ENCODE data around the gene PDE6B. TPM values are rescaled to one million over a fixed set of nuclear protein-coding genes. Genes with fewer than 3 reads are reported as not detected.

PDE6B gene
- total RNA-seq, 1 experiment from 2014 or later: 12.7 TPM

DNA sequence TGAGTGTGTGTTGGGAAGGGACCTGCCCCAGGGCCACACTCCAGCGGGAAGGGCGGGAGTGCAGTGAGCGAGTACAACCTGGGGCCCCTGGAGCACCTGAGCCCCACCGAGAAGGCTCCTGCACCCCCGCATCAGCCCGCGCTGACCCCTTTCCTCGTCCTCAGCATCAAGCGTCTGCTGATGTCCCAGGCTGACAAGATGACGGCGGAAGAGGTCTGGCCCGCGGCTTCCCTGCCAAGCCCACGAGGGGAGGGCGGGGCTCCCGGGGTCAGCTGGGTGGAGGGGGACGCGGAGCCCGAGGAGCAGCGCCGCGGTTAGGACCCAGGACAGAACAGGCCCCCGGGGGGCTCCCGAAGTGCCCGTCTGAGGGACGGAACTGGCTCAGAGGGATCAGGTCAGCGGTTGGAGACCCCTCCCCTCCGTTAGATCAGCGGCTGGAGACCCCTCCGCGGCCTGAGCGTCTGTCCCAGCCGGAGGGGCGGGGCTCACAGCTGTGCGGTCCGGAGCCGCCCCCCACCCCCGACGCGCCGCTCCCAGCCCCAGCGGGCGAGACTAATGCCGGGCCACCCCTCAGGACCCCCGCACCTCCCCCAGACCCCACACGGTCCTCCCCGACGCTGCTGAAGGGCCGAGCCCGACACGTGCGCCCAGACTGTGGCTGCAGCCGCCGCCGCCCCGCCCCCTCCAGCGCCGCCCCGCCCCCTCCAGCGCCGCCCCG, 55.7 kb downstream of the PDE6B start:
- H3K4me3 ChIP-seq (ENCODE audit: insufficient read depth, low read depth, low read length): peak overlapping the region; percentile 67
- no peaks in the 10 kb centered on the region for H3K36me3 ChIP-seq (replicated peaks; ENCODE audit: control insufficient read depth, insufficient read depth, low read length)
- no peaks in the 10 kb centered on the region; the same call in 1 of the 2 replicates for H3K27me3 ChIP-seq (ENCODE audit: control insufficient read depth, insufficient read depth, low read length)
- peak; percentile 94 for DNase-seq

DNA sequence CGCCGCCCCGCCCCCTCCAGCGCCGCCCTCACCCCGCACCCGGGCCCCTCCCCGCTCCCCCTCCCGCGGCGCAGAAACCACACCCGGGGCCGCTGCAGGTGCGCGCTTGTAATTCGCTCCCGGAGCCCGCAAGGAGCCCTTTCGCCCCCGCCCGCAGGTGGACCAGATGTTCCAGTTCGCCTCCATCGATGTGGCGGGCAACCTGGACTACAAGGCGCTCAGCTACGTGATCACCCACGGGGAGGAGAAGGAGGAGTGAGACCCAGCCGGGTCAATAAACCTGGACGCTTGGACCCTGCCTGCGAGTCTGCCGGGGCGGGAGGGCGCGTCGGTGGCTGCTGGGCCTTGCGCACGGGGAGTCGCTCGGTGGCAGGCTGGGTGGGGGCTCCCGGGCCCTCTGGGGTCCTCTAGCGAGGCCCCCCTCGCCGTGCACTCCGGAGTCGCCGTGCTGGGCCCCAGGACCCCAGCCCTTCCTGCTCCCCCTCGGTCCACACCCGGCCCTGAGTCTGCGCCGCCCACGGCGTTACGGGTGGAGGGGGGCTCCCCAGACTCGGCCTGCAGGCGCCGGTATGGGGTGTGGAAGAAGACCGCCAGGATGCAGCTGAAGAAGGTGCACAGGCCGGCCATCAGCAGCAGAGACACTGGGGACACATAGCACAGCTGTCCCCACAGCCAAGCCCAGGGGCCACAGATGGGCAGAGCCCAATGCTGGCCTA, 56.5 kb downstream of the PDE6B start:
- DNase-seq: peak; percentile 99
- peak overlapping the region; percentile 20; the same call in 1 of the 2 replicates for H3K4me3 ChIP-seq (ENCODE audit: insufficient read depth, low read depth, low read length)
- H3K27me3 ChIP-seq (ENCODE audit: control insufficient read depth, insufficient read depth, low read length): no peaks in the 10 kb centered on the region; the same call in 1 of the 2 replicates
- no peaks in the 10 kb centered on the region for H3K36me3 ChIP-seq (replicated peaks; ENCODE audit: control insufficient read depth, insufficient read depth, low read length)

DNA sequence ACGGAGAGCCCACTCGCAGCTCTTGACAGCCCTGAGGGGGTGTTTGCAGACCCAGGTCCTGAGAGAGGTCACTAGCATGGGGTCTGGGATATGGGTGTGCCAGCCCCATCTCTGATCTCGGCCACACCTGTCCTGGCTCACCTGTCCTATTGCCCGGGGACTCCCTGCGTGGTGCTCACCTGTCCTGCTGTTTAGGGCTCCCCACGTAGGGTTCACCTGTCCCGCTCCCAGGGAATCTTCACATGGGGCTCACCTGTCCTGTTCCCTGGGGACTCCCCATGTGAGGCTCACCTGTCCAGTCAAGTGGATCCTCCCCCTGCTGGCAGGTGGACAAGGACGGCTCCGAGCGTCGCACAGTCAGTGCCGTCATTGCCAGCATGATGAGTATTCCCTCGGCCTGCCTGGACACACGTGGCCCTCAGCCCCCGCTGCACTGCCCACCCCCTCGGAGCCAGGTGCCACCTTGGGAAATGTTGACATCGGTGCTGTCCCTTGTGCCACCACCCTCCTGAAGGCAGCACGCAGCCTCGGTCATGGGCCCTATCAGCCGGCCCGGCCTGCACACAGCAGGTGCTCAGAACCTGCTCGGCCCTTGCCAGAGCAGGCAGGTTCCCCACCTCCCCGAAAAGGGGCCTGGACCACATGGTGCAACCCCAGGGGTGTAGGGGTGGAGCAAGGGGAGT, 57.3 kb downstream of the PDE6B start:
- Histone ChIP-seq H3K4me3 (ENCODE audit: insufficient read depth, low read depth, low read length) (no peak overlapping the region), H3K27me3 (ENCODE audit: control insufficient read depth, insufficient read depth, low read length) (no peaks in the 10 kb centered on the region; the same call in 1 of the 2 replicates), H3K36me3 (replicated peaks; ENCODE audit: control insufficient read depth, insufficient read depth, low read length) (no peaks in the 10 kb centered on the region)
- DNase-seq: no peak

DNA sequence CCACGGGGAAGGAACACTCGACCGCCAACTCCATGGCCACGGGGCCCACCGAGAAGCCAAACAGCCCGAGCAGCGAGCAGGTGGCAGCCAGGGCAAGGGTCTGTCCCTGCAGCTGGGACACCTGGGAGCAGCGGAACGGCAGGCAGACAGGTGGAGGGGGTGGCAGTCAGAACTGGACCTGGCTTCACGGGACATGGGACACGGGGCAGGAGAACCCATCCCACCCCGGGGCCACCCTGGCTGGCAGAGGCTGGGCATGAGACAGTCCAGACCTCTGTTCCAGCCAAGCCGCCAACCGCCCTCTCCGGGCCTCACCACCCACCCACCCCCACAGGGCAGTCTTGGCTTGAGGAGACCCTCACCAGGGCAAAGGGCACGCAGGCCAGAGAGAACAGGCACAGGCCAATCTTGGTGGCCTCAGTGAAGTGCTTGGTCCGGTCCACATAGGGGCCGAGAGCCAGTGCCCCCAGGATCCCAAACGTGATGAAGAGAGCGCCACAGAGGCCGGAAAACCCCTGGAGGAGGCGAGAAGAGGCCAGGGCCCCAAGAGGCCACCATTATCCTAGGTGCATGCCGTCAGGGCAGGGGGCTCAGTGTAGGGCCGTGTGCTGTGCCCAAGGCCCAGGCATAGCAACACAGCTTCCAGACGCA, 58.0 kb downstream of the PDE6B start:
- Histone ChIP-seq H3K27me3 (ENCODE audit: control insufficient read depth, insufficient read depth, low read length) (no peaks in the 10 kb centered on the region; the same call in 1 of the 2 replicates), H3K36me3 (replicated peaks; ENCODE audit: control insufficient read depth, insufficient read depth, low read length) (no peaks in the 10 kb centered on the region), H3K4me3 (ENCODE audit: insufficient read depth, low read depth, low read length) (no peak overlapping the region)
- no peak for DNase-seq

DNA sequence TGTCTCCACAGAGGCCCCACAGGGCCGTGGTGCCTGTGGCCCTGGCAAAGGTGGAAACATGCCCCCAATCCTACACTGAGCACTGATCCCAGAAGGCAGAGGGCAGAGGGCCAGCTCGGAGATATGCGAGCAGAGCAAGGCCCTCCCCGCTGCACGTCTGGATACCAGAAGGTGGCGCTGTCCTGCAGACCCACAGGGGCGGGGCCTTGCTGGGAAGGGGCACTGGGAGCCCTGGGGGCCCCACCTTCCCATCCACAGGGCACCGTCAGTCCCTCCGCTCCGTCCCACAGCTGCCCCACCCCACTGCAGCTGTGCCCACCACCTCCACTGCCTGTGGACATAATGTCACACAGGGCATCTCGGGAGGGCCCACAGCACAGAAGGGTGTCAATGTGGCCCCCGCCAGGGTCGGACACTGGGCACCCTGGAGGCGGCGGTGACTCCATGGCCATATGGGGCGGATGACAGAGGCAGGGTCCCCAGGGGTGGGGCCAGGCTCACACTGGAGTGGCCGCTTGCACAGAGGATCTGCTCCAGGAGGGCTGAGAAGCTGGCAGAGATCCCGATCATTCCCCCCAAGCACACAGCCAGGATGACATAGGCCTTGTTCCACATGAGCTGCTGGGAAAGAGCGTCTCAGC, 58.7 kb downstream of the PDE6B start:
- H3K4me3 ChIP-seq (ENCODE audit: insufficient read depth, low read depth, low read length): no peak overlapping the region
- H3K27me3 ChIP-seq (ENCODE audit: control insufficient read depth, insufficient read depth, low read length): no peaks in the 10 kb centered on the region
- peak; percentile 97 for DNase-seq
- H3K36me3 ChIP-seq (replicated peaks; ENCODE audit: control insufficient read depth, insufficient read depth, low read length): no peaks in the 10 kb centered on the region

DNA sequence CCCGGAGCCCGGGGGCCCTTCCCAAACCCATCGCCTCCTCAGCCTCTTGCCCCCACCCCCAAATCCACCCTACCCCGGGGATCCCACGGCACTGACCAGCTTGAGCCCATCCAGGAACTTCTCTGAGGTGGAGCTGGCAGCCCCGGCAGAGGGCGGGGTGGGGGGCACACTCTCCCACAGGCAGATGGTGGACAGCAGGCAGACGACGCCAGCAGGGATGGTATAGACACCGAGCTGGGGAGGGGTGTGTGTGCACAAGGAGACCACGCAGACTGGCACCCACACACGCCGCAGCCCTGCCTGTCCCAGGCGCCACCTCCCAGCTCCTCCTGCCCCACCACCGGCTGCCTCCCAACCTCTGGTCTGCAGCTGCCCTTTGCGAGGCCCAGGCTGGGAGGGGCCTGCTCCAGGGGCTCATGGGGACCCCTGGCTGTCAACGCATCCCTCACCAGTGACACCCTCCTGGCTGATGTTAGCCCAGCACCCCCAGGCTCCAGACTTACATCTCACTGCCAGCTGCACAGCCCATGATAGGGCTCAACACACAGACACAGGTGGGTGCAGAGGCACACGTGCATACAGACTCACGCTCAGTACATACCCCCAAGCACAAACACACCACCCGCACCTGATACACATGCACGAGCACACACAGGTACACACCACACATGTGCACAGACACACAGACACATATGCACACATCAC, 59.4 kb downstream of the PDE6B start:
- H3K4me3 ChIP-seq (ENCODE audit: insufficient read depth, low read depth, low read length): no peak overlapping the region
- DNase-seq: no peak
- no peaks in the 10 kb centered on the region for H3K27me3 ChIP-seq (ENCODE audit: control insufficient read depth, insufficient read depth, low read length)
- no peaks in the 10 kb centered on the region for H3K36me3 ChIP-seq (replicated peaks; ENCODE audit: control insufficient read depth, insufficient read depth, low read length)

DNA sequence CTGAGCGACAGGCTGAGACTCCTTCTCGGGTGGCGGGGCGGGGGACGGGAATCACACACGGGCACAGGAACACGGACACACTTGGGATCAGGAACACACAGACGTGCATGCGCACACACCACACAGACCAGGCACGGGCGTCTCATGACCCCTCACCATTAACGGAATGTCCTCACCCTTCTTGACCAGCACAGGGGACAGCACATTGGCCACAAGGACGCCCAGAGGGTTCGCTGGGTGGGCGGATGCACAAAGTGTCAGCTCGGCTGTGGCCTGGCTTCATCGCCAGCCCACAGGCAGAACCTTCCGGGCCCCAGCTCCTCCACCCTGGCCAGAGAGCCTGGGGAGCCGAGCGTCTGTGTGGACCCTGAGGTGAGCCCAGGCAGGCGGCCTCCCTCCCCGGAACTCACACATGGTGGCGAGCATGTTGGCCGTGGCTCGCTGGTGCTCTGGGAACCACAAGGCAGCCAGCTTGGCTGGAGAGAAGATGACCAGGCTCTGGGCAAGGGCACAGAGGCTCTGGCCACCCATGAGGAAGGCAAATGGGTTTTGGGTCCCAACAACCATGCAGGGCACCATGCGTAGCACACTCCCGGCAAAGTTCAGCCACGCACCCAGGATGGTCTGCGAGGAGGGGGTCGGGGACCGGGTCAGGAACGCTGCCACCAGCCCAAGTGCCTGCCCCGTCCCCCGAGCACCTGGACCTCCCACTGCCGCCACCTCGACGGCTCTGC, 60.5 kb downstream of the PDE6B start:
- H3K27me3 ChIP-seq (ENCODE audit: control insufficient read depth, insufficient read depth, low read length): no peaks in the 10 kb centered on the region
- no peaks in the 10 kb centered on the region for H3K36me3 ChIP-seq (replicated peaks; ENCODE audit: control insufficient read depth, insufficient read depth, low read length)
- DNase-seq: no peak
- H3K4me3 ChIP-seq (ENCODE audit: insufficient read depth, low read depth, low read length): no peak overlapping the region

DNA sequence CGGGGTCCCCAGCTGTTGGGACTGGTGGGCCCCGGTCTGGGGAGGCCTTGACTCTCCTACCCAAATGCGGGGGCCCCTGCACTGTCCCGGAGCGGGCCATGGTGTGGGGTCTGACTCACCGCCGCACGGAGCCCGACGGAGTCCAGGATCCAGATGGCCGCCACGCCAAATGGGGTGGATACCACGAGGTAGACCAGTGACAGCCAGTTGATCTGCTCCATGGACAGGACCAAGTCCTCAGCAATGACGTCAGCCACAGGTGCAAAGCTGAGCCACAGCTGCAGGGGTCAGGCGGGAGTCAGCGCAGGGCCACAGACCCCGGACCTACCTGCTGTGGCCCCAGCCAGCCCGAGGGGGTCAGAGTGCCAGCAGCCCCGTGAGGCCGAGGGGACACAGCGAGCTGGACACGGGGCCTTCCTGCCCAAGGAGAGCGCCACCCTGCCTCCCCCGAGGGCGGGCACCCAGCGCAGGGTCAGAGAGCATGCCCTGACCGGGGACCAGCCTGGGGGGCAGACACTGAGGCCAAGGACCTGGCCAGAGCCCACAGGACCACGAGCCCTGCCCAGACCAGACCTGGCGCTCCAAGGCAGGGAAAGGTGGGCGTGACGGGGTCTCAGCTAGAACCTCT, 61.2 kb downstream of the PDE6B start:
- no peaks in the 10 kb centered on the region for H3K27me3 ChIP-seq (ENCODE audit: control insufficient read depth, insufficient read depth, low read length)
- no peak overlapping the region for H3K4me3 ChIP-seq (ENCODE audit: insufficient read depth, low read depth, low read length)
- H3K36me3 ChIP-seq (replicated peaks; ENCODE audit: control insufficient read depth, insufficient read depth, low read length): no peaks in the 10 kb centered on the region
- DNase-seq: no peak

DNA sequence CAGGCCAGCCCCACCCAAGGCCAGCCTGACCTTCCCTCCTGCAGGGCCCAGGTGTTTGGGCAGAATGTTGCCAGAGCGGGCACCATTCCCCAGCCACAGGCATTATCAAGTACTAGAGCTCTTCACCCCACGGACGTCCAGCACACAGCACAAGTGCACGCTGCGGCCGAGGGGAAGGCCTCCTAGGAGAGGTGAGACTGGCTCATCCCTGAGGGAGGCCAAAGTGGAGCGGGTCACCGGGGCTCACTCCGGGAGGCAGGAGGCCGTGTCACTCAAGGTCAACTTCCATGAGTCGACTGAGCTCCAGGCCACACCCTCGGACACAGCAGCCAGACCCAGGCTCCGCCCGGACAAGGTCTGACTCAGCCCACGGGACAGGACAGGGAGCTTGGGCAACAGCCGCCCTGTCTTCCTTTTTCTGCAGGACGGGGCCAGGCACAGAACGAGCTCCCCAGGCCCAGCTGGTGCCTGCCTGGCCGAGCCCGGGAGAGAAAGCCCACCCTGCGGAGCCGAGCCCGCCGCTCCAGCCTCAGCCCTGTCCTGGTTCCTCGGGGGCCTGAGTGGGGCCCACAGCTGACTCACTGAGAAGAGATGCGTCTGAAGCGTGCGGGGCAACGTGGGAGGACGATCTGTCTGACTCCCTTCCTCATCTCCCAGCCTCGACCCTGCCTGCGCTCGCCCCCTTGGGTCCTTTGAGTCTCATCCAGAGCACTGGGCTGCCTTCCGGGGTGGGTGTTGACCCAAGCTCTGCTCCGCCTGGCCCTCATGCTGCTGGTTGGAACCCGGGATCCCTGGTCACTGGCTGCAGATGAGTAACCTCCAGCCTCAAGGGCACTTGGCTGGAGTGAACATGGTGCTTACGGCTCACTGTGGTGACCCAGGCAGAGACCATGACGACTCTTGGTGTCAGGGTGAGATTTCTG, 61.9 kb downstream of the PDE6B start:
- Histone ChIP-seq H3K4me3 (ENCODE audit: insufficient read depth, low read depth, low read length) (no peak overlapping the region), H3K27me3 (ENCODE audit: control insufficient read depth, insufficient read depth, low read length) (no peaks in the 10 kb centered on the region), H3K36me3 (replicated peaks; ENCODE audit: control insufficient read depth, insufficient read depth, low read length) (no peaks in the 10 kb centered on the region)
- DNase-seq: no peak

DNA sequence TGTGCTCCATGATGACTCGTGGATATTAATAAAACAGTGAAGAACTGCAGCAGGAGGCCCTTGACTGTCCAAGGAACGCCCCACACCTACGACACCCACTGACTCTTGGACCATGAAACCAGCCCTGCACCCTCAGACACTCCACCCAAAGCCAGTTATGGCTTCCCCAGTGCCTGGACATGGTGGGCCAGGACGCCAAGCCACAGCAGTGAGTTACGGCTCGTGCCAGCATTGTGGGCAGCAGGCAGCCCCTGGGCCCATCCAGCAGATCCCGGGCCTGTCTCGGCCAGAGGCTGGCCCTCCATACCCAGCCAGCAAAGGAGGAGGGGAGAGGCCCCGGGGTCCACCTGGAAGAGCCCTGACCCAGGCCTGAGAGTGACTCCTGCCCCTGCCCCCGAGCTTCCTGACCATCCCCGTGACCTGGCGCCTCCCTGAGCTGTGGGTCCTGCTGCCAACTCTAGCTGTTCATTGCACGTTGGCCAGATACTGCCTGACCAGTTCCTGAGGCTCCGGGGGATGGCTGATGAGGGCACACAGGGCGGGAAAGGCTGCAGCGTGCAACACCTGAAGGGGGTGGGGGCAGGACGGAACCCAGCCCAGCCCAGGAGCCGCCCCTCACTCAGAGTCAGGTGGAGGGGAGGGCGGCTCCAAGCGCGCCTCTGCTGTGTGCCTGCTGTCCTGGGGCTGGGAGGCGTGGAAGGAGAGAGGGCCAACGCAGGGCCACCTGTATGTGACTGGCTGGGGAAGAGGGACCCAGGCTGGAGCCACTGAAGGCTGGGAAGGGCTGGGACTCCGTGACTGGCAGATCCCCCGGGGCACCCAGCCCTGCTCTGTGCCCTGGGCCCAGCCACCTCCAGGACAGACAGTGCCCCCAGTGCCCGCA, 62.8 kb downstream of the PDE6B start:
- Histone ChIP-seq H3K4me3 (ENCODE audit: insufficient read depth, low read depth, low read length) (peak overlapping the region; percentile 44), H3K36me3 (replicated peaks; ENCODE audit: control insufficient read depth, insufficient read depth, low read length) (no peaks in the 10 kb centered on the region), H3K27me3 (ENCODE audit: control insufficient read depth, insufficient read depth, low read length) (no peaks in the 10 kb centered on the region)
- DNase-seq: peak; percentile 96

DNA sequence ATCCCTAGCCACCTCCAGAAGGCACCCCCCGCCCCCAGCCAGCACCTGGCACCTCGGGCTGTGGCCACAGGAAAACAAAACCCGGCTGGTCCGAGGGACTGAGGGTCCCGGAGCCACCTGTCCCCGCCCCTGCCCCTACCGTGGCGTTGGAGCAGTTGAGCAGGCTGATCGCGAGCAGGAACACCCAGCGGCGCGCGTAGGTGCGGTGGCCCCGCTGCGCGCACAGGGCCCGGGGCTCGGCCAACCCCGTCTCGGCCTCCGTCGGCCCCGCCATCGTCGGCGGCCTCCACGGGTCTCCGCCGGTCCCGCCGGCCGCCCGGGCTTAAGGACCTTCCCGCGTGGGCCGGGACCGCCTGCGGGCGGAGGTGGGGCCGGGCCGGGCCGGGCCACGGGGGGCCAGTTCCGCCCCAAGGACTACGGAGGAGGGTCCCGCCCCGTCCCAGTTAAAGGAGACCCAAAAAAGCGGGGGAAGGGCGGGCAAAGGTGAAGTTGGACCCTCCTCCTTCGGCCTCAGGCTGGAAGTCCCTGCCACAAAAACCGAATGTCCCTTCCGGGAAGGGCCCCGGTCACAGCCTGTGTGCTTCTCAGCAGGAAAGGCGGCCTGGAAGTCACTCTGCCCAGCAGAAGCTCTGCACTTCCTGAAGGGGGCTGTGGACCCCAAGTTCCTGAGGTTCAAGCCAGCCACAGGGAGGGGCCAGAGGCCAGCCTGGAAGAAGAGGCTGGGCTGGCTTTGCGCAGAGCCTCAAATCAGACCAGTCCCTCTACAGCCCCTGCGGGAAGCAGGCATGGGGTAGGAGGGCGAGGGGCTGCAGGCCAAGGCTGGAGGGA, 63.7 kb downstream of the PDE6B start, which contains the start of gene SLC49A3:
SLC49A3 (minus strand) TSS at position 298 of the 828 bp plus-strand sequence; CDS start at position 274, 24 bp downstream.
- Histone ChIP-seq H3K36me3 (replicated peaks; ENCODE audit: control insufficient read depth, insufficient read depth, low read length) (no peaks in the 10 kb centered on the region), H3K4me3 (ENCODE audit: insufficient read depth, low read depth, low read length) (peak within 1 kb of the TSS; percentile 44), H3K27me3 (ENCODE audit: control insufficient read depth, insufficient read depth, low read length) (no peaks in the 10 kb centered on the region)
- peak; percentile 92 for DNase-seq
